GM19240 (cell line): ENCODE measurements around the gene PMP22.
"Not testable (repeated sequence)": the region's sequence is repeated elsewhere in the genome, so short reads cannot be mapped to it uniquely, and the experiment has no call there.

Source experiments
- DNase-seq: peaks from one replicate; pipeline ENCODE4 v3.0.0; 2011; ENCODE audit warnings: low spot score; ENCODE audit not compliant: insufficient read length

The PMP22 gene

GRCh38 chr17:15213381-15214087, 51.6 kb downstream of the PMP22 start:
- DNase-seq: no peak

- DNase-seq: no peak
Observed at GRCh38 chr17:15210247-15210646, 54.9 kb downstream of the PMP22 start.

GRCh38 chr17:15203062-15203461, 62.1 kb downstream of the PMP22 start:
- DNase-seq: not testable (repeated sequence)

DNA sequence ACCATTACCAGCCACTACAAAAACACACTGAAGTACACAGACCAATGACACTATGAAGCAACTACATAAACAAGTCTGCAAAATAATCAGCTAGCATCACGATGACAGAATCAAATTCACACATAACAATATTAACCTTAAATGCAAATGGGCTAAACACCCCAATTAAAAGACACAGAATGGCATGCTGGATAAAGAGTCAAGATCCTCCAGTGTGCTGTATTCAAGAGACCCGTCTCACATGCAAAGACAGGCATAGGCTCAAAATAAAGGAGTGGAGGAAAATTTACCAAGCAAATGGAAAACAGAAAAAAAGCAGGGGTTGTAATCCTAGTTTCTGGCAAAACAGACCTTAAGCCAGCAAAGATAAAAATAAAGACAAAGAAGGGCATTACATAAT, 64.6 kb downstream of the PMP22 start:
- DNase-seq: not testable (repeated sequence)

DNA sequence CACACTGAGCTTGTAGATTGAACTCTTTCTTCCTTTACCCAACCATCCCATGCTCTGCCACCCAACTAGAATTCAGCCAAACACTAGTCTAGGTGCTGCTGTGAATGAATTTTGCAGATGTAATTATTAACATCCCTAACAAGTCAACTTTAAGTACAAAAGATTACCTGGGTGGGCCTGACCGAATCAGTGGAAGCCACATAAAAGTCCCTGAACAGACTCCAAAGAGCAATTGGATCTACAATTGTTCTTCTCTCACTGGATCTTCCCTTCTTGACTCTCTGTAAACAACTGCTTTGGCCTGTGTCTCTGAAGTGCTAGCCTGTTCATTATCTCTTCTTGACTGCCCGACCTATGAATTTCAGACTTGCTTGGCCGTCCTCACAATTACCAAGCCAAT, 67.9 kb downstream of the PMP22 start:
- no peak for DNase-seq

GRCh38 chr17:15194859-15195277, 70.3 kb downstream of the PMP22 start:
- no peak for DNase-seq

DNA sequence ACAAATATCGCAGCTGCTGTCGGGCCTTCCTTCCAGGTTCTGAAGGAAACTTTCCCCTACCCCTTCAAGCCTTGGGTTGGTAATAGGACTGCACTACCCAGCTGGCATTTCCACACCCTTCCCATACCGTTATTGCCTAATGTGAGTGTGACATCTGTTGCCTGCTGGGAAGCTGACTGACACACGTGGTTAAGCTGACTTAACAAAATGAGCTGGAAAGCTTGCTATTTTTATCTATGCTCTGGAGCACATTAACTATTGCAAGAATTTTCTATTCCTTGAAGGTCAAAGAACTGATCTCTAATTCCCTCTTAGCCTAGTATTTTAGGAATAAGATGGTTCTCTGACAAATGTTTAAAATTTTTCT, 79.5 kb downstream of the PMP22 start:
- no peak for DNase-seq

DNA sequence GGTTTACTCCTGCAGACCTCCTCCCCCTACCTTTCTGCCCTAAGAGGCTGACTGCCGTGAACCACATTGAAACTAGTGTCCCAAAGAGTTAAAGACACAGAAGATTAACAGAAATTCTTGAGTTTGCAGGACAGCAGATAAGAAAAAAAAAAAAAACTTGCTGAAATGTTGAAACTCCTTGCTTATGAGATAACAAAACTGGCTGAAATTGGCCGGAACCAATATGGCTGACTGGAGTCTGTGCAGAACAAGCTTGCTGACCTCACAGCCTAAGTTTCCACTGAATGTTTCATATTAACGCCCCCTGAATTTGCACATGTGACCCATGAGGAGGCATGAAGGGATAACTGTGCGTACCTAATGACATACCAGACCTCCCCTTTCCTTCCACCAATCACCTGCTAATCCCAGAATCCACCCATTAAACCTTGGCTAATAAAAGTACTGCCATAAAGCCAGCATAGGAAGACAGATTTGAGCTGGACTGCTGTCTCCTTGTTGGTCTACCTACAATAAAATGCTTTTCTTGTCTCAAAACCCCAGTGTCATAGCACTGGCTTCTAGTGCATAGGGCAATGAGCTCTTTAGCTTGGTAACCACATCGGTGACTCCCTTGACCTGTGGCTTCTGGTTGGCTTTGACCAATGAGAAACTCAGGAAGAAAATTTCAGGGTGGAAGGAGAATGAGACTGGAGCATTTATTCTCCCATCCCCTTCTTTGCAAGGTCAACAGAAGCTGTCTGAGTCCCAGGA, 80.1 kb downstream of the PMP22 start:
- DNase-seq: no peak

DNA sequence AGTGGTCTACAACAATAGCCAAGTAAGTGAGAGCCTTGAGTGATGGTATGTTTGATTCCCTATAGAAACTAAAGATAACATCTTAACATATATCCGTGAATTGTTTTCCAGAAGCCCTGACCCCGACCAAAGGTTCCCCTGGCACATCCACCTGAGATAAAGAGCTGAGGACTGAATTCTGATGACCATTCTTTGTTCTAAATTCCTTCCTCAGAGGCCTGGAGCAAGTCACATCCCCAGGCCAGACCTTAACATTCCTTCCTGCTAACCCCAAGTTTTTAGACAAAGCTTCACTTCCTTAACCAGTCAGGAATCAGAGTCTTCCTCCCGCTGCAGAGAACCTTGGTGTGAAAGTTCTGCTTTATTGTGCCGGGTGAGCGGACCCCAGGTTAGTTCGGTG, 83.3 kb downstream of the PMP22 start:
- no peak for DNase-seq

GRCh38 chr17:15181333-15181732, 83.8 kb downstream of the PMP22 start:
- no peak for DNase-seq

GRCh38 chr17:15180121-15180561, 85.0 kb downstream of the PMP22 start:
- no peak for DNase-seq
